ENCODE data around the gene PIK3C2G. TPM values are rescaled to one million over a fixed set of nuclear protein-coding genes. Genes with fewer than 3 reads are reported as not detected.

PIK3C2G gene
- total RNA-seq, 1 experiment from 2014 or later, result not detected

DNA sequence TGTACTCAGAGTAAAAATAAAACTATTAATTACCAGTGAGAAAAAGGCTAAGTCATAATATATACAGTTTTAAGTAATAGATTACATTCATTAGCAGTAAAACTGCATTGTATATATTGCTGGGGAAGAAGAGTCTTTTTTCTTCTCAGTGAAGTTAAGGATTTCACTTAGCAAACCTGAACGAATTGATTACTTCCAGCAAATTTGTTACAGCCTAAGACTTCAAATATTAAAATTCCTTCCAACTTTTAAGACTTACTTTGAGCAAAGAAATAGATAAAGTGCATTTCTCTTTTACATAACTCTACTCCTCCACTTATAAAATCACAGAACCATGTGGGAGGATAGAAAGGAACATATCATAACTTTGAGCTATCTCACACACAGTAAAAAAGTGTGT is 43.3 kb downstream of the PIK3C2G start:
- Histone ChIP-seq H2BK12ac (ENCODE audit: insufficient read length, low read depth, low read length) (no peak overlapping the region), H3K27ac (ENCODE audit: insufficient read length, low read depth, low read length) (no peak overlapping the region), H4K8ac (replicated peaks; ENCODE audit: insufficient read length, low read depth, low read length) (no peak overlapping the region), H3K4me1 (ENCODE audit: insufficient read depth, low read length) (no peaks in the 10 kb centered on the region), H3T11ph (ENCODE audit: low read length) (no peak overlapping the region), H2BK20ac (ENCODE audit: low read depth, low read length, poor library complexity, severe bottlenecking) (no peak overlapping the region), H3K9me3 (ENCODE audit: control insufficient read depth, low read depth, low read length) (no peaks in the 10 kb centered on the region), H2BK15ac (ENCODE audit: low read depth, low read length) (no peak overlapping the region), H3K79me2 (ENCODE audit: insufficient read depth, low read length) (no peaks in the 10 kb centered on the region), H3K23me2 (ENCODE audit: insufficient read length, low read depth, low read length, poor library complexity, severe bottlenecking) (no peaks in the 10 kb centered on the region), H3K4ac (ENCODE audit: low read depth, low read length) (no peak overlapping the region), H3K18ac (ENCODE audit: insufficient read length, low read depth, low read length) (no peak overlapping the region), H4K5ac (ENCODE audit: insufficient read length, low read depth, low read length) (no peak overlapping the region), H4K91ac (ENCODE audit: insufficient read length, low read depth, low read length) (no peak overlapping the region), H3K14ac (ENCODE audit: insufficient read depth, low read length) (no peak overlapping the region), H3K79me1 (ENCODE audit: insufficient read depth, low read depth, low read length, poor library complexity, severe bottlenecking) (no peaks in the 10 kb centered on the region), H2BK120ac (ENCODE audit: low read depth, low read length, poor library complexity, severe bottlenecking) (no peak overlapping the region), H3K23ac (ENCODE audit: insufficient read length, low read depth, low read length) (no peak overlapping the region), H3K27me3 (ENCODE audit: insufficient read depth, low read length) (no peaks in the 10 kb centered on the region), H3K56ac (ENCODE audit: insufficient read length, low read depth, low read length) (no peak overlapping the region), H3K4me2 (ENCODE audit: insufficient read depth, insufficient read length, low read length) (no peak overlapping the region), H2BK5ac (ENCODE audit: insufficient read length, low read length) (no peak overlapping the region), H3K9ac (ENCODE audit: extremely low read depth, insufficient read length, low read length) (no peak overlapping the region), H2AK5ac (ENCODE audit: insufficient read length, low read length) (no peak overlapping the region), H4K20me1 (ENCODE audit: control insufficient read depth, insufficient read depth, insufficient read length) (no peaks in the 10 kb centered on the region), H2AFZ (ENCODE audit: low read length) (no peak overlapping the region)
- Mint-ChIP-seq H3K9me3 (peaks cover 4 to 26% of the 10 kb centered on the region in 2 experiments; a peak in 4 of 5 replicates), H3K36me3 (ENCODE audit: insufficient read depth in 1 of 3, low read depth in 3 of 3) (peaks cover 0 to 15% (median 11%) of the 10 kb centered on the region in 3 experiments; a peak in 5 of 7 replicates), H3K27ac (no peak overlapping the region), H3K27me3 (ENCODE audit: low read depth) (no peaks in the 10 kb centered on the region; the same call in 1 of the 2 replicates), H3K4me1 (peaks cover 4% of the 10 kb centered on the region in 2 experiments), H3K4me3 (no peak overlapping the region)
- WGBS (ENCODE audit: extremely low coverage, insufficient read length, low lambda C conversion rate), result no CpG with 5 or more reads among the region's 1 CpG
- no peak for DNase-seq
- no peak for TF ChIP-seq CTCF (conservative IDR thresholded peaks at IDR 0.05)
